ENCODE measurements around the gene SHMT1.
A peak's percentile ranks its signal among the peaks of the same experiment; 100 is the strongest.
"Not testable (repeated sequence)": the region's sequence is repeated elsewhere in the genome, so short reads cannot be mapped to it uniquely, and the experiment has no call there.

SHMT1 gene

DNA sequence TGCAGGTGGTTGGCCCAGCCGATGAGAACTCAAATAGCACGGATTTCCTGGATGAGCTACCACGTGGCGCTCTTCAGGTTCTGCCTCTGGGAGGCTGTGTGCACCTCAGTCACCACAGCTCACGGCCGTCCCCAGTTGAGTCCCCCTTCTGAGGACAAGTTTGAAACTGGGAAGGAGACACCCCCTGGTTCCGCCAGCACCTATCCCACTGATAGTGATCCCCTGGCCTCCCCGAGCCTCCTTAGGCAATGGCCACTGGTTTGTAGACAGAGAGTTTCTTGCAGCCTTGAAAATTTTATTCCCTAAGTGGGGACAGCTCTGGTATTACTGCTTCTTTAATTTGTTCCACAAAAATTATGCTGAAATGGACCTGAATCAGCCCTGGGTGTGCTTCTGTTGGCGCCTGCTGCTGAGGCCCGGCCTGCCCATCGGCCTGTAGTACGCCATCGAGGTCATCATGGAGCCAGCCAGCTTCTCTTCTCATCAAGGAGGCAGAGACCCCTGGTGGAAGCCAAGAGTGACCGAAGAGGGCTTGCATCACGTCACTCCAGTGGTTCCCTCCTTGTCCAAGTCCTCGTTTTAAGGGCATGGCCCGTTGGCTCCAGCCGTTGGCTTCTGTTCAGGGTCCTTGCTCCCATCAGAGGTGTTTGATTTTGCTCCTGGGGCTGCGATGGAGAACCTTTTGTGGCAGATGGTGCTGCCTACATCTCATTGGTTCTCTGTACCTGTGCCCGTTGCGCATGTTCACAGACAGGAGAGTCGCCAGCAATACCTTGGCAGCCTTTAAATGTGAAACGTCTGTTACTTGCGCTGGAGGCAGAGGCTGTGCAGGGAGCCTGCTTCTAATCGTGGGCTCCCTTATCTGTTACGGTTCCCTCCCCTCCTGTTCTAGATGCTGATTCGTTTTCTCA, 39.0 kb downstream of the SHMT1 start:
- DNase-seq = no peak

DNA sequence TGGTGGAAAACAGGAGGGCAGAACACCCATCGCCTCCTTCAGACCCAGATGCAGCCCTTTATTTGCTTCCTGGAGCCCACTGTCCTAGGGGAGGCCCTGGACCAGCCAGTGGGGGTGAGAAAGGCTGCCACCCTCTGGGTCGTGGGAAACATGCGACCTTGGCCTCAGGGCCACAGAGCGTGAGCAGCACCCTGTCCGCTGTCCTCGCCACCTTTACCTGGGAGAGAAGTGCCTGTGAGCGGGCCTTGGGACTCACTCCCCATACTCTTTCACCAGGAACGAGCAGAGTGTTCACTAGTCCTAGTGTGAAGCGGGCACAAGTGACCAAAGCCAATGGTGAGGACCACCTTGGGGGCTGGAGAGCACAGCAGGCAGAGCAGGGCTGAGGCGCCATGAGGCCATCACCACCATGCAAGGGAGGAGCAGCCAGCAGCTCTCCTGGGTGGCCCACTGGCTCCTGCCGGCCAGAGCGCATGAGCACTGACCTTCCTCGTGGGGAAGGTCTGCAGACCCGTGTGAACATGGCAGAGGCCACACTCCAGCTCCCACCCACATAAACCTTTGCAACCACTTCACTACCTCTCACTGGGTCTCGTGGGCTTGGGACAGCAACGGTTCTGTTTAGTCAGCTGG, 39.7 kb downstream of the SHMT1 start:
- DNase-seq = no peak

DNA sequence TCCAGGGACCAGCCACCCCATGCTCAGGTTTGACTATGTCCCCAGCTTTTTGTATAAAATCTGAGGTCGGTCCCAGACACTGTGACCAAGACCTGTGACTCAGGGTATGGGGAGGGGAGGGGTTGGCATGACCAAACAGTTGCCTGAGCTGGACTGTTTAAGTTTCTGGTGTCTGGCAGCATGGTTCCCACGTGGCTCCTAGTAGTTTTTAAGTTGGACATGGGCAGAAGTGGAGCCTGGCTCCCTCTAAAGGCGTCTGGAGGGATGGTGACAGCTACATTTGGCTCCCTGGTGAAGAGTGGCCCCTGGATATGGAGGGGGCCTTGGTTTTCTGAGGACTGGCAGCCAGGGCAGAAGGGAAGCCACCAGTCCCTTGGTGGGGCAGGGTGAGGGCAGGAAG, 40.3 kb downstream of the SHMT1 start:
- DNase-seq = no peak

DNA sequence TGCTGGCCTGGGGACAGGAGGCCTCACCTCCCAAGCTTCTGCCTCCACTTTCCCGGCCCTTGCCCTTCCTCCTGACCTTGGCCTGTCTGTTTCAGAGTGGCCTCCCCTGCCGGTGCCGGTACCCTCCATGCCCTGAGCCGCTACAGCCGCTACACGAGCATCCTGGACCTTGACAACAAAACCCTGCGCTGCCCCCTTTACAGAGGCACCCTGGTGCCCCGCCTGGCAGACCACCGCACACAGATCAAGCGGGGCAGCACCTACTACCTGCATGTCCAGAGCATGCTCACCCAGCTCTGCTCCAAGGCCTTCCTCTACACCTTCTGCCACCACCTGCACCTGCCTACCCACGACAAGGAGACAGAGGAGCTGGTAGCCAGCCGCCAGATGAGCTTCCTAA, 40.8 kb downstream of the SHMT1 start:
- no peak for DNase-seq

DNA sequence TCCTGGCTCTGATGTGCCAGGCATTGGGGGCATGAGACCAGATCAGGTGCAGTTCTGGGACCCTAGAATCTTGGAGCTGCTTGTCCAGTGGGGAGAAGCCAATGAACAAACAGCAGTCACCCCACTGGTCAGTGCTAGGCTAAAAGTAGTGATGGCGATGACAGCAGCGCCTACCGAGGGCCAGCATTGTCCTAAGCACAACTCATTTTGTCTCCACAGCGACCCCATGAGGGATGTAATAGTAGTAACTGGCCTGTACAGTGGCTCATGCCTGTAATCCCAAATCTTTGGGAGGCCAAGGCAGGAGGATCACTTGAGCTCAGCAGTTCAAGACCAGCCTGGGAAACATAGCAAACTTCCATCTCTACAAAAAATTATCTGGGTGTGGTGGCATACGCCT, 42.0 kb downstream of the SHMT1 start:
- DNase-seq = no peak

DNA sequence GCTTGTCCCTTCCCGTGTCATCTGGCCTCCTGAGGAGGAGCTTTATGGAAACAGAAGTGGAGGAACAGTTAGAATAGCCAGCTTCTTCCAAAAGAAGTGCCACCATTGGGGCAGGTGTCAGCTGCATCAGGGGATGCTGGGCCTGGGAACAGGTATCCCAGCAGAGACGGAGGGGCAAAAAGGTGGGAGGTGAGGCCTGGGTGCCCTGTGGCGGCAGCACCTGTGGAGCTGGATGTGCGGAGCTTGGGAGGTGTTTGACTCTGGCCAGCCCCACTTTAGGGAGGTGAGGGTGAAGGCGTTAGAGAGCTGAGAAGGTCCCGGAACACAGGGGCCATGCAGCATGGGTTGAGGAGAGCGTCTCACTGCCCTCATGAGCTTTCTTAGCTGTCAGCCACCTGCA, 43.0 kb downstream of the SHMT1 start:
- DNase-seq = no peak

DNA sequence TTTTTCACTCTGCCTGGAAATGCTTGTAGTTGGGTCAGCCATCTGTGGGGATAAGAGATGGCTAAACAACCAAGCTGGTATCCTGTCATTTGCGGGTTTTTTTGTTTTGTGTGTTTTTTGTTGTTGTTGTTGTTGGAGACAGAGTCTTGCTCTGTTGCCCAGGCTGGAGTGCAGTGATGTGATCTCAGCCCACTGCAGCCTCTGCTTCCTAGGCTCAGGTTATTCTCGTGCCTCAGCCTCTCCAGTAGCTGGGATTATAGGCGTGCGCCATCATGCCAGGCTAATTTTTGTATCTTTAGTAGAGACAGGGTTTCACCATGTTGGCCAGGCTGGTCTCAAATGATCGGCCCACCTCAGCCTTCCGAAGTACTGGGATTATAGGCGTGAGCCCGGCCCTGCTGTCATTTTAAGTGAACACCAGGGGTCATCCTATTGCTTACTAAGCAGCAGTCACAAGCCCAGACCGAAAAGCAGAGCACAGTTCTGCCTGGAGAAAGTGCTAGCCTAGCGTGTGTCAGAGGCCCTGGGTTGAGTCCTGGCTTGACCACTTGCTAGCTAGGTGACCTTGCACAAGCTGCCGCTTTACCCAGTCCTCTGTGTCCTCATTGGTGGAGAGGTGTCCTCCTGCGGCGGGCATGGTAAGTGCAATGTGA, 43.6 kb downstream of the SHMT1 start:
- DNase-seq = no peak

DNA sequence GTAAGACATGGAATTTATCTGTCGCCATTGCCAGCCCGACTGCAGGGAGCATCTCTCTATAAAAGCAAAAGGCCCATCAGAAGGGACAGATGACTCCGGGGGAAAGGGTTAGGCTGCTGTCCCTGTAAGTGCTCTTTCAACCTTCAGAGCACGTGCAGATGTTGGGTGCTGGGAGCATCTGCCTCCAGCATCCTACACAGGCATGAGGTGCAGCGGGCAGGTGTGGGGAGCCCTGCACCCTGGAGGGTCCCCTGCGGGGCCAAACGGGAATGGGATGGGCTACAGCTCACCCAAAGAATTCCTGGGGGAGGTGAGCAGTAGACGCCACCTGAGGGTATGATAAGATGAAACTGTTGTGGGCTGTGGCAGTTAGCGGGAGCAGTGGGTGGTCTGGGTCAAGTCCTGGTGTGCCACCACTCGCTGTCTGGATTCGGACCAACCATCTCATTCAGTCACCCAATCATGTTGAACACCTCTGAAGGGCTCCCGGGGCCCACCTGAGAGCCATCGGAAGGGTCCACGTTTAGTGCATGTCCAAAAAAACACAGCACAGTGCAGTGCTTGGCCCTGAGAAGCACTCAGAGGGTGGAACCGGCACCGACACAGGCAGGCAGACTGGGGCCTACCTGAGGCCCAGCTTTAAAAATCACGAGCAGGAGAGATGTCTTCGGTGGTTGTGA, 44.4 kb downstream of the SHMT1 start:
- no peak for DNase-seq

DNA sequence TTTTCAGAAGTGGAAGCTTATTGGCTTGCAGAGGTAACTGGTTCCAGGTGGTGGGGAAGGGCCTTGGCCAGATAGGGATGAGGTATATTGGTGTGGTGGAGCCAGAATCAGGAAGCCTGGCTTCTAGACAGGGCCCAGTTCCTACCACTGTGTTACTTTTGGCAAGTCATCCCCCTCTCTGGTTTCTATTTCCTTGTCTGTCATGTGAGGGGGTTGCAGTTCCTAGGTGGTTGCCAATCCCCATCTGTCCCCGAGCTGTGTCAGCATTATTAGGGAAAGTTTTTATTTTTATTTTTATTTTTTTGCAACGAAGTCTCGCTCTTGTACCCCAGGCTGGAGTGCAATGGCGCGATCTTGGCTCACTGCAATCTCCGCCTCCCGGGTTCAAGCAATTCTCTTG, 45.2 kb downstream of the SHMT1 start:
- no peak for DNase-seq

DNA sequence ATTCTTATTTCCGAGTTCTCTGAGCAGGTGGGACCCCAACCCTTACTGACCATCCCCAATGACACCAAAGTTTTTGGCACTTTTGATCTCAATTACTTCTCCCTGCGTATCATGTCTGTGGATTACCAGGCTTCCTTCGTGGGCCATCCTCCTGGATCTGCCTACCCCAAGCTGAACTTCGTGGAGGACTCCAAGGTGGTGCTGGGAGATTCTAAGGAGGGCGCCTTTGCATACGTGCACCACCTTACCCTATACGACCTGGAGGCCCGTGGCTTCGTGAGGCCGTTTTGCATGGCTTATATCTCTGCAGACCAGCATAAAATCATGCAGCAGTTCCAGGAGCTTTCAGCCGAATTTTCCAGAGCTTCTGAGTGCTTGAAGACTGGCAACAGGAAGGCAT, 47.4 kb downstream of the SHMT1 start:
- DNase-seq = no peak

DNA sequence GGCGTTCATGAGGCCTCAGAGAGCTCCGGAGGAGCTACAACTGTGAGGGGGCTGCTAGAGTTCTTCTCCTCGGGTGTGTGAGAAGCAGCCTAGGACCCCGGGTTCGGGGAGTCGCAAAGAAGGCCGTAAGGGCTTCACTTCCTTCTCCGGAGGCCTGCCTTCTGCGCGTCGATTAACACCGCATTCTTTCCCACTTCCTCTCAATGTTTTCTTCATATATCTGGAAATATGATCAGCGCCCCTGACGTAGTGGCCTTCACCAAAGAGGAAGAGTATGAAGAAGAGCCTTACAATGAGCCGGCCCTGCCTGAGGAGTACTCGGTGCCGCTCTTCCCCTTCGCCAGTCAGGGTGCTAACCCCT, 47.8 kb downstream of the SHMT1 start:
- DNase-seq = no peak

DNA sequence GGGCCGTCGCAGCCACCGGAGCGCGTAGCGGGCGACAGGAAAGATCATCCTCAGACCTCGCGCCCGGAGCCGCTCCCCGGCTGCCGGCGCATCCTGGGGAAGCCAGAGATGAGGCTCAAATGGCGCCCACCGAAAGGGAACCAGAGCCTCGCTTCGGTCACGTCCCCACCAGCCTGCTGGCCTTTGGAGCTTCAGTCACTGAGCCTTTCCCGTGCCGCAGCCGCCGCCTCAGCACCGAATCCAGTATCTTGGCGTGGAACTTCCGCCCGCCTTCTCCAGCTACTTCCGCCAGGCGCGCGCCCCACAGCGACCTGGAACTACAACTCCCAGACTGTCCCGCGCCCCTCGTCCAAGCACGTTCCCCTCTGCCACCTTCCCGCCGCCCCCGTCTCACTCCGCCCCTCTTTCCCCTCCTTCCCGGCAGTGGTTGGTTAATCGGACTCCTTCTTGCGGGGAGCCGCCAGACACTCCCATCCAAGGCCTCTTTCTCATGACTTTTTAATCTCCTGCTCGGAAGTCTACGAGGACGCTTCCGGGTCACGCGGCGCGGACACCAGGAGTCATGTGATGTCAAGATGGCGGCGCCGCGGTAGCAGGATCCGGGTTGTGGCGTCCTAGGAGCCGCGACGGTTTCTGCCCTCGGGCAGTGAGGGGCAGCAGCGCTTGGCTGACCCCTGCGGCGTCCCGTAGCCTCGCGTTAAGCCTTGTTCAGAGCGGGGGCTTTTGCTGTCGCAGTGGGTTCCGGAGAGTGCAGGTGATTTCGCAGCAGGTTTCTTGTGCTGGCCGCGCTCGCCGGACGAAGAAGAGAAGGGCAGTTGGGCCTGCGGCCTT, 48.4 kb downstream of the SHMT1 start, which contains the start of the genes SMCR8 and TOP3A:
Gene SMCR8 (plus strand): TSS at position 563 of the 831 bp plus-strand sequence. CDS start 497 bp downstream, outside the sequence.
Gene TOP3A (minus strand): TSS at position 264 of the 831 bp plus-strand sequence. CDS start 216 bp downstream, at position 48.
- peak; percentile 63 for DNase-seq

DNA sequence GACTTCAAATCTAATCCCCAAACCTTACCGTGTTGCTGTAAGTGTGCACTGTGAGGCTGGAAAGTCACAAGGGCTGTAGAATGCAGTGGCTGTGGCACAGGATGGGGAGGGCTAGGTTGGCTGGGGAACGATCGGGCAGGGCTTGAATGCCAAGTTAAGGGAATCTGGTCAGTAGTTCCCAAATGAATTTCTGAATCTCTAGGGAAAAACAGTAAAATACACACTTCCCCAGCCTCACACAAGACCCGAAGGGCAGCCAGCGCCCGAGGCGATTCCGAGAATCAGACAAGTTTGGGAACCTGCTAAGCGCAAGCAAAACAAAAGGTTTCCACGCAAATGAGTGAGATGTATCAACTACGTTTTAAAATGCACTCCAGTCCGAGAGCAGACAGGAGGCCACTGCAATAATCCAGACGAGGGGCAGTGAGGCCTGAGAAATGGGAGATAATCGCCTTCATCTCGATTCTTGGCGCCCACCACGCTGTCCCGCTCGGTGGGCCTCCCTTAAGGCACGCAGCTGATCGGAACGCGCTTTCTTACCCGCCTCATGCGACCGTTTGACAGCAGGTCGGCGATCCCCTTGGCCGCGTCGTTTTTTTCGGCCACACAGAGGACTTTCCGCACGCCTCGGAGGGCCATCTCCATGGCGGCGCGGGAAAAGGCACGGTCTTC, 49.2 kb downstream of the SHMT1 start:
- DNase-seq = no peak

DNA sequence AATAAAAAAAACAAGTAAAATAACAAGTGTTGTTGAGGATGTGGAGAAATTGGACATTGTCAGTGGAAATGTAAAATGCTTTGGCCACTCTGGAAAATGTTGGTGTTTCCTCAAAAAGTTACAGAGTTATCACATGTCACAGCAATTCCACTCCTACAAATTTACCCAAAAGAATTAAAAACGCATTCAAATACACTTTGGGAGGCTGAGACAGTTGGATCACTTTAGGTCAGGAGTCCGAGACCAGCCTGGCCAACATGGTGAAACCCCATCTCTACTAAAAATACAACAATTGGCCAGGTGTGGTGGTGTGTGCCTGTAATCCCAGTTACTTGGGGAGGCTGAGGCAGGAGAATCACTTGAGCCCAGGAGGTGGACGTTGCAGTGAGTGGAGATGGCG, 54.1 kb downstream of the SHMT1 start:
- DNase-seq = no peak

DNA sequence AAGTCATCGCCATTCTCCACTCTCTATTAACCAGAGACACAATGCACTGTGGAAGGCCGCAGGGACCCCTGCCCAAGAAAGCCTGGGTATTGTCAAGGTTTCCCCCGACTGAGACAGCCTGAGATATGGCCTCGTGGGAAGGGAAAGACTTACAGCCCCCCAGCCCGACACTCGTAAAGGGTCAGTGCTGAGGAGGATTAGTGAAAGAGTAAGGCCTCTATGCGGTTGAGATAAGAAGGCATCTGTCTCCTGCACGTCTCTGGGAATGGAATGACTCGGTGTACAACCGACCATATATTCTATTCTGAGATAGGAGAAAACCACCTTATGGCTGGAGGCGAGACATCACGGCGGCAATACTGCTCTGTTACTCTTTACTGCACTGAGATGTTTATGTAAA, 60.1 kb downstream of the SHMT1 start:
- not testable (repeated sequence) for DNase-seq

DNA sequence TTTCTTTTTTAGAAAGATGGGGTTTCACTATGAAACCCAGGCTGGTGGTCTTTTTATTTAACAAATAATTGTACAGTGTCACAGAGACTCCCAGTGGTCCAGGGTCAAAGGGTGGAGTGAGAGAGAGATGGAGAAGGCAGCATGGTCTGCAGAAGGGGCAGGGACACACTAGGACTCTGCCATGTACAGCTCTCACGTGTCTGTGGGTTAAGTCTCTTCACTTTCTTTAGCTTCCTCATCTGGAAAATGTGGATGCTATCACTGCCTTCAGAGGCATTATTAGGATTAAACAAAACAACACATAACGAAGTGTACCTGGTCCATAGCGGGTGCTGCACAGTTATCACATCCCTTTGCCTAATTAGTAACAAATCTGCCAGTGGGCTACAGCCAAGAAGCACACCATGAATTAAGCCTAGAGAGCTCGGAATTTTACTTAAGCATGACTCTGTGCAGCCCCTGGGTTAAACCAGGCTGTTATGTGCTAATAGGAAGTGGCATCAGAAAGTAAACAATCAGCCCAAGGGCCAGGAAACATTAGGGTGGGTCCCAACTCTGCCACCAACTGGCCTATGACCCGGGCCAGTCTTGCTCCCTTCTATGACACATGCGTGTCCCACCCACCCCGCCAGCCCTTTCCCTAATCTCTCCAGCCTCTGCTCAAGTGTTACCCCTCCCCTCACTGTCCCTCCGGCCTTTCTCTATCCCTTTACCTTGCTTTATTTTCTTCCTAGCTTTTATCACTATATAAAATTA, 62.4 kb downstream of the SHMT1 start:
- DNase-seq = no peak

DNA sequence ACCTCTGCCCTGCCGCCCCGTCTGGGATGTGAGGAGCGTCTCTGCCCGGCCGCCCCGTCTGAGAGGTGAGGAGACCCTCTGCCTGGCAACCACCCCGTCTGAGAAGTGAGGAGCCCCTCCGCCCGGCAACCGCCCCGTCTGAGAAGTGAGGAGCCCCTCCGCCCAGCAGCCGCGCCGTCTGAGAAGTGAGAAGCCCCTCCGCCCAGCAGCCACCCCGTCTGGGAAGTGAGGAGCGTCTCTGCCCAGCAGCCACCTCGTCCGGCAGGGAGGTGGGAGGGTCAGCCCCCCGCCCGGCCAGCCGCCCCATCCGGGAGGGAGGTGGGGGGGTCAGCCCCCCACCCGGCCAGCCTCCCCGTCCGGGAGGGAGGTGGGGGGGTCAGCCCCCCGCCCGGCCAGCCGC, 65.3 kb downstream of the SHMT1 start:
- not testable (repeated sequence) for DNase-seq

DNA sequence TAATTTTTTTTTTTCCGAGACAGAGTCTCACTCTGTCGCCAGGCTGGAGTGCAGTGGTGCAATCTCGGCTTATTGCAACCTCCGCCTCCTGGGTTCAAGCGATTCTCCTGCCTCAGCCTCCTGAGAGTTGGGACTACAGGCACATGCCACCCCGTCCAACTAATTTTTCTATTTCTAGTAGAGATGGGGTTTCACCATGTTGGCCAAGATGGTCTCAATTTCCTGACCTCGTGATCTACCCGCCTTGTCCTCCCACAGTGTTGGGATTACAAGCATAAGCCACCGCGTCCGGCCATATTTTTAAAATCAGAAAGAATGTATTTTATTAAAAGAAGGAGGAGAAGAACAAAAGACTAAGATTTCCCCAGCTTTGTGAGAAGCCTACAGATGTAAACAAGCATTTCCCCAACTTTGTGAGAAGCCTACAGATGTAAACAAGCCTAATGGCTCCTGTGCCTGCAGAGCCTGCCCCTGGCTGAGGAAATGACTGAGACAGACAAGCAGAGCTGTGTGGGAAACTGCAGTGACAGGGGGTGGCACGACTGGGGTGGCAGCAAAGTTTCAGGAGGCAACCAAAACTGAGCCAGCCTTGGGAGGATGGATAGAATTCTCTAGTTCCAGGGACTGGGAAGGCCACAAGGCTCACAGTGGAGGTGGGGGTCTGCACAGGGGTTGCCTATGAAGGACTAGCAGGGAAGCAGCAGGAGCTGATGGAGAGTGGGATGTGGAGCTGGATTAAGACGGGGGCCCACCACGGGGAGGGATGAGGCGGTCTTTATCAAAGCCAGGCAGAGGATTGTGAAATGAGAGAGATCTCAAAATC, 71.4 kb downstream of the SHMT1 start:
- DNase-seq = no peak

DNA sequence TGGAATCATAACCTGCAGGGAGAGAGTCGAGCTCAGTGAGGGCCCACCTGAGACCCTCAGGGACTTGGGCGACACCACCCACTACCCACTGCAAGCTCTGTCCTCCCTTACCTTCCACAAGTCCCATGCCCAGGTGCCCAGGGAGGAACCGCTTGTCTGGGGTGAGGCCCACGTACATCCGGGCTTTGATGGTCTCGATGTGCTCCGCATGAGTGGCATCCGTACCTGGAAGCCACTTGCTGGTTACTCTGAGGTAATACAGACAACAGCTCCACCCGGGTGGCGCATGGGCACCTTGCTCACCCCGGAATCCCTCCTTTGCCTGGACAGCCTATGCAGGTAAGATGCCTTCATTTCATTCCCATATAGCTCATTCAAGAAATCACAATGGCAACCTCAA, 78.1 kb downstream of the SHMT1 start:
- DNase-seq = no peak

DNA sequence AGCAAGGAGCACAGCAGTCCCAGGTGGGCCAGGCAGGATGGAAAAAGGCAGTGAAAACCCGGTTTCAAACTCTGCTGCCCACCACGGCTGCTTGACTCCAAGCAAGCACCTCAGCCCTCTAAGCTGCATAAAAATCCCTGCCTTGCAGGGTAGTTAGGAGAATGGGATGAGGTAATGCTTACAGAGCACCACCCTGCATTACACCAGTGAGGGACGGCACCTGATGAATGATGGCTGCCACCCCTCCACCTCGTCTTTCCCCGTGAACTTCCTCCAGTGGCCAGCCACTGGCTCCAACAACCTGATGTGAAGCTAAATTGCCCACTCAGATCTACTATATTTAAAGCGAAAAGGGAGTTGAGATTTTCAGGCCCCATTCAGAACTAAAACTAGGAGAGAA, 81.6 kb downstream of the SHMT1 start:
- no peak for DNase-seq

Data from NCI-H1417 treated with DMSO at 0.1 percent for 48 hours (cell line).